Osteocyte (in vitro differentiated cells): ENCODE results near the gene SAMD4A. TPM values are rescaled to one million over a fixed set of nuclear protein-coding genes. Genes with fewer than 3 reads are reported as not detected.
A peak's percentile ranks its signal among the peaks of the same experiment; 100 is the strongest.

Experiments
- DNase-seq: peaks from one replicate; pipeline ENCODE4 v3.0.0; 2021; ENCODE audit warnings: mixed read lengths; ENCODE audit not compliant: unreplicated experiment; ENCODE audit errors: extremely low spot score
- H3K27ac Mint-ChIP-seq: one replicate; pipeline ENCODE4 v1.8.0; 2021; ENCODE audit warnings: mild to moderate bottlenecking, mixed read lengths; ENCODE audit not compliant: unreplicated experiment
- H3K27me3 Mint-ChIP-seq: one replicate; pipeline ENCODE4 v1.8.0; 2021; ENCODE audit warnings: mixed read lengths; ENCODE audit not compliant: unreplicated experiment
- H3K36me3 Mint-ChIP-seq: one replicate; pipeline ENCODE4 v1.8.0; 2021; ENCODE audit warnings: mixed read lengths; ENCODE audit not compliant: unreplicated experiment
- H3K4me1 Mint-ChIP-seq: one replicate; pipeline ENCODE4 v1.8.0; 2021; ENCODE audit warnings: mixed read lengths; ENCODE audit not compliant: unreplicated experiment
- H3K4me3 Mint-ChIP-seq: one replicate; pipeline ENCODE4 v1.8.0; 2021; ENCODE audit warnings: mild to moderate bottlenecking, moderate library complexity, mixed read lengths; ENCODE audit not compliant: unreplicated experiment
- H3K9me3 Mint-ChIP-seq: one replicate; pipeline ENCODE4 v1.8.0; 2021; ENCODE audit warnings: mixed read lengths; ENCODE audit not compliant: unreplicated experiment
- total RNA-seq: library from RNA; stranded (reverse); gene quantifications from 2 replicates; pipeline ENCODE4 v1.2.1, GENCODE V29; 2021
- TF ChIP-seq, protein P1 (sequence below): fragments of 200-600 bp; sonication (generic); IDR thresholded peaks from 2 replicates; pipeline ENCODE4 v1.5.0; 2021; ENCODE audit warnings: antibody characterized with exemption, mild to moderate bottlenecking, moderate library complexity

SAMD4A gene
- total RNA-seq, 1 donor from 2014 or later = 39.1 TPM

DNA sequence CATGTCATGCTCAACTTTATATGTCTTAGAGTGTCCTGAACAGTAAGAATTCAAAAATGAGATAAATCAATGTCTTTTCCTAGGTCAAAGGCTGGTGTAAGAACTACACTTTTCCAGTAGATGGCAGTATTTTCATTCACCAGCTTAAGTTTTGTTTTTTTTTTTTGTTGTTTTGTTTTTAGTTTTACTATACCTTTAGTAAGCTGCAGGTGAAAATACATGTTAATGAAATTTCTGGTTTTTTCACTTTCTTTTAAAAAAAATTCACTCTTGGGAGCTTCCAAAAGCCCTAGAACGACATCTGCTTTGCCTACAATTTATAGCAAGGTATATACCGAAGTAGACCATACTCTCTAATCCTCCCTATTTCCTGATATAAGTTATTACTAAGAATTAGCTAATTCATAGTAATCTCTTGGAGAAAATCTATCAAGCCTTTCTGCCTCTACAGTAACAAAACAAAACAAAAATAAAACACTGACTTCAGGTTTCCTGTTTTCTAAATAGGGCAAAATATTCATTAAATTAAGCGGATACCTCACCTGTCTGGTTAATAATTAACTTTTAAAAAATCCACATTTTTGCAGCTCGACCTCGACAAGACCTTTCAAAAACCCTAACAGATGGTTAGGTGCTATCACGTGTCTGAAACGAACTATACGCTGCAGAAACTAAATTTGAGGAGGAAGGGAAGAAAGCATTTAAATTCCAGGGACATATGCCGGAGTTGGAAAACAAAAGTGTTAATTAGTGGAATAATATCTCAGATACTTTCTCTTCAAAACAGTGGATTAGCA is 2.7 kb upstream of the SAMD4A start:
- no peaks in the 10 kb centered on the region for H3K9me3 Mint-ChIP-seq
- no peak for DNase-seq
- no peaks in the 10 kb centered on the region for H3K36me3 Mint-ChIP-seq
- H3K27ac Mint-ChIP-seq = peak overlapping the region; percentile 94
- peak overlapping the region; percentile 84 for H3K4me3 Mint-ChIP-seq
- H3K27me3 Mint-ChIP-seq = peaks cover 4% of the 10 kb centered on the region
- H3K4me1 Mint-ChIP-seq = peaks cover 18% of the 10 kb centered on the region
- TF ChIP-seq, protein P1, sequence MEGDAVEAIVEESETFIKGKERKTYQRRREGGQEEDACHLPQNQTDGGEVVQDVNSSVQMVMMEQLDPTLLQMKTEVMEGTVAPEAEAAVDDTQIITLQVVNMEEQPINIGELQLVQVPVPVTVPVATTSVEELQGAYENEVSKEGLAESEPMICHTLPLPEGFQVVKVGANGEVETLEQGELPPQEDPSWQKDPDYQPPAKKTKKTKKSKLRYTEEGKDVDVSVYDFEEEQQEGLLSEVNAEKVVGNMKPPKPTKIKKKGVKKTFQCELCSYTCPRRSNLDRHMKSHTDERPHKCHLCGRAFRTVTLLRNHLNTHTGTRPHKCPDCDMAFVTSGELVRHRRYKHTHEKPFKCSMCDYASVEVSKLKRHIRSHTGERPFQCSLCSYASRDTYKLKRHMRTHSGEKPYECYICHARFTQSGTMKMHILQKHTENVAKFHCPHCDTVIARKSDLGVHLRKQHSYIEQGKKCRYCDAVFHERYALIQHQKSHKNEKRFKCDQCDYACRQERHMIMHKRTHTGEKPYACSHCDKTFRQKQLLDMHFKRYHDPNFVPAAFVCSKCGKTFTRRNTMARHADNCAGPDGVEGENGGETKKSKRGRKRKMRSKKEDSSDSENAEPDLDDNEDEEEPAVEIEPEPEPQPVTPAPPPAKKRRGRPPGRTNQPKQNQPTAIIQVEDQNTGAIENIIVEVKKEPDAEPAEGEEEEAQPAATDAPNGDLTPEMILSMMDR = peak; percentile 87

DNA sequence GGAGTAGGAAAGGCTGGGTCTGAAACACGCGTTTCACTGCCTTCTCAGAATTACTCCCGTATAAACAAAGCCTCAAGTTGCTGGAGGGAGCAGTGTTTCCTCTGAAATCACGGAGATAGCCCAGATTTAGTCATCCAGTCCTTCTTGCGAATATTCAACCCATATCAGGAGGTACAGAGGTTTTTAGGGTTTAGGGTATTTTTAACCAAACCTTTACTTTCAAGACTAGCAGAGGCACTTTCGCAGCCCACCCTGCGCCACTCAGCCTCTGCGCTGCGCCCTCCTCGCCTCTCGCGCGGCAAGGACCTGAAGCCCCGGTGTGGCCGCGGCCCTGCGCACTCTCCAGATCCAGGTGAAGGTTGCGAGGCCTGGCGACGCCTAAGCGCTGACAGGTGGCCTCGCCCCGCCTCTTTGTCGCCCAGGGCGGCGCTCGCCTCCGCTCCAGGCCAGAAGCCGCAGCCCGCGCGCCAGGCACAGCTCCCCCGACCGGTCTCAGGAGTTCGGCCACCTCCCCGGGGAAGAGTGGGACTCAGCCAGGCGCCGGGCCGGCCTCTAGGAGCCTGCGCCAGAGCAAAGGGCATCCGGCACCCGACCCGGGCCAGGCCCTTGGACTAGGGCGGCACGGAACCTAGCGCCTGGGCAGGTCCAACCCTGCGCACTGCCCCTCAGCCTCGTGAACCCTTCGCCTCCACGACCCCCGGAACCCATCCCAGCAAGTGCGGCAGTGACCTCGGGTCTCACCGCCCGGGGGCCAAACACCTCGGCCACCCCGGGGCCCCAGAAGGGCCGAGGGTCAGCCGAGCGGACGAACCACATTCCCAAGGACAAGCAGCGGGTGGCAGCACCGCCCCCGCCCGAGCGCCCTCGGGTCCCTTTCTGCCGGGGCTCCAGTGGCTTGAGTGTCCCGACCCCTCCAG is 1.8 kb upstream of the SAMD4A start:
- H3K9me3 Mint-ChIP-seq = no peaks in the 10 kb centered on the region
- peak overlapping the region; percentile 94 for H3K27ac Mint-ChIP-seq
- no peak for DNase-seq
- TF ChIP-seq, protein P1 = peak; percentile 35
- H3K4me1 Mint-ChIP-seq = peaks cover 27% of the 10 kb centered on the region
- H3K27me3 Mint-ChIP-seq = peaks cover 3% of the 10 kb centered on the region
- H3K4me3 Mint-ChIP-seq = peak overlapping the region; percentile 84
- no peaks in the 10 kb centered on the region for H3K36me3 Mint-ChIP-seq

DNA sequence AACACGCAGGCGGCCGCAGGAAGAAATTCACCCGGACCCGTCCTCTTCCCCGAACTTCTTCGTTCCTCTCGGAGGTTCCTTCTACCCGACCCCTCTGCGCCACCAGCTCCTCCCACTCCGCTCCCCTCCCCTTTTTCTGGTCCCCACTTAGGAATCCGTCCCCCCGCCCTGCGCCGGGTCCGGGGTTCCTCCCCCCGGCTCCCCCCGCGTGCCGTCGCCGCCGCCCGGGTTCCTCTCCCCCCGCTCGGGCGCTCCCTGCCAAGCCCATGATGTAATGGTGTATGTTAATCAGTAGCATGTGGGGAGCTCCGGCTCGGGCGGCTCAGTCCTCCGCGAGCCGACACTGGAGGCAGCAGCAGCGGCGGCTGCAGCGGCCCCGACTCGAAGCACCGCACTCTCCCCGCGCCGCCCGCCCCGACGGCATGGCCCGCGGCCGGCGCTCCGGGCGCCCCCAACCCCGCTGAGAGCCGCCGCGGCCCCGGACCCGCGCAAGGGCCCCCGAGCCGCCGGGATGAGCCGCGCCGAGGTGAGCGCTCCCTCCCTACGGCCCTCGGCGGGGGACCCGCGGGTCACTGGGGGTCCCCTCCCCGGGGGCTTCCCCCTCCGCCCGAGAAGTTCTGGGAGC is 1.0 kb upstream of the SAMD4A start:
- H3K4me3 Mint-ChIP-seq = peak overlapping the region; percentile 84
- no peaks in the 10 kb centered on the region for H3K9me3 Mint-ChIP-seq
- TF ChIP-seq, protein P1 = no peak
- H3K27me3 Mint-ChIP-seq = no peaks in the 10 kb centered on the region
- no peaks in the 10 kb centered on the region for H3K36me3 Mint-ChIP-seq
- peaks cover 35% of the 10 kb centered on the region for H3K4me1 Mint-ChIP-seq
- H3K27ac Mint-ChIP-seq = peak overlapping the region; percentile 94
- peak; percentile 96 for DNase-seq

DNA sequence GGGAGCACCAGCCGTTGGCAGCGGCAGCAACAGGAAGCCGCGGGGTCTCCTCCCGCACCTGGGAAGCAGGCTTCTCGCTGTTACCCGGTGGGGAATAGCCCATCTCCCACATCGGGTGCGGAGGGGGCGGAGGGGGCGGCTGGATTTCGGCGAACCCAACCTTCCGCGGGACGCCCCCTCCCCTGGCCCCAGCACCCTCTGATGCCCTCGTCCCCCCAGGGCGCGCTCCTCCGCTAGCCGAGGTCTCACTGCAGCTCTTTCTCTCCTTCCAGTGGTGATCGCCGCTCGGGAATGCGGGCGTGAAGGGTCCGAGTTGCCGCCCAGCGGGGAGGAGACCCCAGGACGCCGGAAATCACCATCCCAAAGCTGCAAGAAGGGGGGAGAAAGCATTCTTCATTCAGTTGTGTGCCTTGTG is 303 bp downstream of the SAMD4A start:
- Mint-ChIP-seq H3K36me3 (peaks cover 6% of the 10 kb centered on the region), H3K4me1 (peaks cover 39% of the 10 kb centered on the region), H3K4me3 (peak overlapping the region; percentile 99), H3K27me3 (no peaks in the 10 kb centered on the region), H3K27ac (peak overlapping the region; percentile 97), H3K9me3 (peaks cover 4% of the 10 kb centered on the region)
- TF ChIP-seq, protein P1 = no peak
- no peak for DNase-seq
